PC-3 (cell line): Measurements from ENCODE around the gene PLAGL1. TPM values are rescaled to one million over a fixed set of nuclear protein-coding genes. Genes with fewer than 3 reads are reported as not detected.
A peak's percentile ranks its signal among the peaks of the same experiment; 100 is the strongest.
"Not testable (repeated sequence)": the region's sequence is repeated elsewhere in the genome, so short reads cannot be mapped to it uniquely, and the experiment has no call there.

Source experiments
- ATAC-seq: fragments of 200-7000 bp; cut with Tn5 transposase; 2 replicates; pipeline ENCODE4 v1.9.1; 2020; ENCODE audit warnings: mild to moderate bottlenecking, moderate library complexity
- BruUV-seq: library from RNA; stranded (reverse); fragments of 400-500 nt; replicated peaks from 2 replicates; lab custom pipeline; 2021; lab: Mats Ljungman, UMichigan
- CTCF ChIA-PET: fragments of 300-600 bp; sonication (Branson Sonifier 250); formaldehyde crosslinking; loops from one replicate; lab custom pipeline; 2022; ENCODE audit warnings: antibody characterized with exemption; lab: Charles Lee
- POLR2A ChIA-PET: fragments of 300-600 bp; sonication (Branson Sonifier 250); formaldehyde crosslinking; loops from one replicate; lab custom pipeline; 2022; ENCODE audit warnings: antibody characterized with exemption; ENCODE audit not compliant: unreplicated experiment; lab: Charles Lee
- DNase-seq: peaks from one replicate; pipeline ENCODE4 v3.0.0-alpha.2; 2015
- H2AFZ ChIP-seq: fragments of 300-600 bp; sonication (generic); 2 replicates; pipeline ENCODE4 v1.6.0; 2016; ENCODE audit warnings: antibody characterized with exemption, low read length
- H3F3A ChIP-seq: fragments of 300-600 bp; sonication (generic); one replicate; pipeline ENCODE4 v1.6.0; 2017; ENCODE audit warnings: antibody characterized with exemption, low read length, control low read depth, mild to moderate bottlenecking; ENCODE audit not compliant: unreplicated experiment
- H3K27ac ChIP-seq: fragments of 300-600 bp; sonication (generic); 2 replicates; pipeline ENCODE4 v1.5.1; 2016; ENCODE audit warnings: mild to moderate bottlenecking, low read length
- H3K27me3 ChIP-seq: fragments of 300-600 bp; sonication (generic); 2 replicates; pipeline ENCODE4 v1.6.1; 2016; ENCODE audit warnings: low read length, mixed read lengths
- H3K36me3 ChIP-seq: fragments of 300-600 bp; sonication (generic); 2 replicates; pipeline ENCODE4 v1.6.1; 2016; ENCODE audit warnings: low read depth, mixed run types, low read length, mixed read lengths
- H3K4me1 ChIP-seq: fragments of 300-600 bp; sonication (generic); 2 replicates; pipeline ENCODE4 v1.5.1; 2016; ENCODE audit warnings: low read length; ENCODE audit not compliant: insufficient read depth
- H3K4me2 ChIP-seq: fragments of 300-600 bp; sonication (generic); 2 replicates; pipeline ENCODE4 v1.6.0; 2016; ENCODE audit warnings: low read length
- H3K4me3 ChIP-seq: fragments of 300-600 bp; sonication (generic); 2 replicates; pipeline ENCODE4 v1.5.1; 2016; ENCODE audit warnings: mild to moderate bottlenecking, low read length, mixed read lengths
- H3K79me2 ChIP-seq: fragments of 300-600 bp; sonication (generic); 2 replicates; pipeline ENCODE4 v1.6.1; 2017; ENCODE audit warnings: low read length, mixed read lengths
- H3K9ac ChIP-seq: fragments of 300-600 bp; sonication (generic); 2 replicates; pipeline ENCODE4 v1.6.0; 2016; ENCODE audit warnings: mild to moderate bottlenecking, low read length
- H3K9me2 ChIP-seq: fragments of 300-600 bp; sonication (generic); replicated peaks from 2 replicates; pipeline ENCODE4 v1.6.1; 2016; ENCODE audit warnings: mixed run types, low read length, mixed read lengths
- H3K9me3 ChIP-seq: fragments of 300-600 bp; sonication (generic); 2 replicates; pipeline ENCODE4 v1.6.1; 2016; ENCODE audit warnings: low read length, mixed read lengths
- H4K20me1 ChIP-seq: fragments of 300-600 bp; sonication (generic); 2 replicates; pipeline ENCODE4 v1.6.1; 2016; ENCODE audit warnings: low read length, mixed read lengths
- CTCF ChIP-seq: fragments of 300-600 bp; sonication (generic); conservative IDR thresholded peaks from 2 replicates; pipeline ENCODE4 v1.5.1; 2017; ENCODE audit warnings: antibody characterized with exemption, low read depth, mild to moderate bottlenecking, low read length
- EZH2 ChIP-seq: fragments of 300-600 bp; sonication (generic); IDR thresholded peaks from one replicate; pipeline ENCODE4 v1.6.1; 2017; ENCODE audit warnings: antibody characterized with exemption, mild to moderate bottlenecking, low read length; ENCODE audit not compliant: unreplicated experiment
- EZH2phosphoT487 ChIP-seq: fragments of 300-600 bp; sonication (generic); IDR thresholded peaks from 2 replicates; pipeline ENCODE4 v1.6.1; 2018; ENCODE audit warnings: mild to moderate bottlenecking, antibody characterized with exemption, low read length, borderline replicate concordance
- intact Hi-C: fragments of 100-400 bp; cut with micrococcal nuclease; formaldehyde crosslinking; loops from 2 replicates; pipeline ENCODE4 v1.9.0; 2023
- total RNA-seq: library from RNA; depleted of rRNA; stranded (reverse); fragments of >200 nt; gene quantifications from 2 replicates; pipeline ENCODE4 v1.2.3, GENCODE V29; 2014

Gene PLAGL1
- total RNA-seq, 1 experiment from 2014 or later, result 14.4 TPM

GRCh38 chr6:144012534-144012933, 4.5 kb upstream of the PLAGL1 start:
- ATAC-seq (no peak), DNase-seq (peak; percentile 58)
- H3K9ac ChIP-seq, result no peak overlapping the region
- no TSS peak for BruUV-seq
- H3K27ac ChIP-seq, result no peak overlapping the region
- ChIA-PET CTCF (interaction anchor here (0.7 to 2.9 kb wide), 5 partner anchors 69 to 437 kb away, joined by 3 to 12 read pairs (median 4); no protein-coding TSS in a partner anchor), POLR2A (no interaction called here)
- intact Hi-C loops, result no loop called here
- no peak overlapping the region for H3K4me3 ChIP-seq
- H3K9me2 ChIP-seq, result no peaks in the 10 kb centered on the region
- H3K79me2 ChIP-seq, result peaks cover 2% of the 10 kb centered on the region
- H3K4me1 ChIP-seq, result 0 out of 2 replicates have a peak, but pooled peaks cover 10% of the 10 kb centered on the region
- no peaks in the 10 kb centered on the region for H3F3A ChIP-seq
- no peaks in the 10 kb centered on the region for H3K36me3 ChIP-seq
- H3K4me2 ChIP-seq, result no peak overlapping the region
- TF ChIP-seq CTCF, result no peak
- no peak for TF ChIP-seq EZH2phosphoT487
- TF ChIP-seq EZH2, result no peak
- H2AFZ ChIP-seq, result no peak overlapping the region
- no peaks in the 10 kb centered on the region for H4K20me1 ChIP-seq
- H3K9me3 ChIP-seq, result no peaks in the 10 kb centered on the region
- no peaks in the 10 kb centered on the region for H3K27me3 ChIP-seq

GRCh38 chr6:144009628-144010027, 1.6 kb upstream of the PLAGL1 start:
- H3K9ac ChIP-seq, H3K9me3 ChIP-seq, H3K4me3 ChIP-seq, H4K20me1 ChIP-seq, H3K36me3 ChIP-seq, H2AFZ ChIP-seq, POLR2A ChIA-PET, H3K27me3 ChIP-seq, H3K27ac ChIP-seq, CTCF ChIA-PET, DNase-seq, ATAC-seq, BruUV-seq, H3K9me2 ChIP-seq, H3K4me2 ChIP-seq, H3F3A ChIP-seq: not testable (repeated sequence)
- peaks cover 16% of the 10 kb centered on the region for H3K4me1 ChIP-seq
- H3K79me2 ChIP-seq, result peaks cover 29% of the 10 kb centered on the region
- intact Hi-C loops, result loop anchor here (10.0 kb wide), 1 partner anchor 335 kb away; the partner anchor contains the start of gene PHACTR2

- Histone ChIP-seq H2AFZ (peak overlapping the region; percentile 92), H3K4me1 (peaks cover 16% of the 10 kb centered on the region), H3K9me3 (no peaks in the 10 kb centered on the region), H3K27ac (no peak overlapping the region), H3K4me3 (peak overlapping the region; percentile 90), H3K4me2 (peak overlapping the region; percentile 93), H3F3A (no peaks in the 10 kb centered on the region), H3K36me3 (peaks cover 6% of the 10 kb centered on the region; the same call in 1 of the 2 replicates), H3K79me2 (peaks cover 36% of the 10 kb centered on the region), H3K9me2 (no peaks in the 10 kb centered on the region), H3K9ac (peak overlapping the region; percentile 70; the same call in 1 of the 2 replicates), H3K27me3 (no peaks in the 10 kb centered on the region), H4K20me1 (no peaks in the 10 kb centered on the region)
- ATAC-seq (no peak), DNase-seq (no peak)
- BruUV-seq, result no TSS peak
- ChIA-PET POLR2A (no interaction called here), CTCF (no interaction called here)
- no peak for TF ChIP-seq EZH2
- no peak for TF ChIP-seq EZH2phosphoT487
- TF ChIP-seq CTCF, result no peak
- intact Hi-C loops, result loop anchor here (10.0 kb wide), 1 partner anchor 334 kb away; the partner anchor contains the start of gene PHACTR2
These were observed 787 bp upstream of the PLAGL1 start for GRCh38 chr6:144008846-144009245.
